GM20431 (cell line): ENCODE data around the gene HNF1A.
"Not testable (repeated sequence)": the region's sequence is repeated elsewhere in the genome, so short reads cannot be mapped to it uniquely, and the experiment has no call there.

Experiments used
- in situ Hi-C: fragments of 300-500 bp; cut with MseI, MboI; formaldehyde crosslinking; loops from one replicate; pipeline ENCODE4 v1.15.0; 2020; ENCODE audit warnings: low sequenced_read_pairs; ENCODE audit not compliant: unreplicated experiment

HNF1A gene, protein sequence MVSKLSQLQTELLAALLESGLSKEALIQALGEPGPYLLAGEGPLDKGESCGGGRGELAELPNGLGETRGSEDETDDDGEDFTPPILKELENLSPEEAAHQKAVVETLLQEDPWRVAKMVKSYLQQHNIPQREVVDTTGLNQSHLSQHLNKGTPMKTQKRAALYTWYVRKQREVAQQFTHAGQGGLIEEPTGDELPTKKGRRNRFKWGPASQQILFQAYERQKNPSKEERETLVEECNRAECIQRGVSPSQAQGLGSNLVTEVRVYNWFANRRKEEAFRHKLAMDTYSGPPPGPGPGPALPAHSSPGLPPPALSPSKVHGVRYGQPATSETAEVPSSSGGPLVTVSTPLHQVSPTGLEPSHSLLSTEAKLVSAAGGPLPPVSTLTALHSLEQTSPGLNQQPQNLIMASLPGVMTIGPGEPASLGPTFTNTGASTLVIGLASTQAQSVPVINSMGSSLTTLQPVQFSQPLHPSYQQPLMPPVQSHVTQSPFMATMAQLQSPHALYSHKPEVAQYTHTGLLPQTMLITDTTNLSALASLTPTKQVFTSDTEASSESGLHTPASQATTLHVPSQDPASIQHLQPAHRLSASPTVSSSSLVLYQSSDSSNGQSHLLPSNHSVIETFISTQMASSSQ

DNA sequence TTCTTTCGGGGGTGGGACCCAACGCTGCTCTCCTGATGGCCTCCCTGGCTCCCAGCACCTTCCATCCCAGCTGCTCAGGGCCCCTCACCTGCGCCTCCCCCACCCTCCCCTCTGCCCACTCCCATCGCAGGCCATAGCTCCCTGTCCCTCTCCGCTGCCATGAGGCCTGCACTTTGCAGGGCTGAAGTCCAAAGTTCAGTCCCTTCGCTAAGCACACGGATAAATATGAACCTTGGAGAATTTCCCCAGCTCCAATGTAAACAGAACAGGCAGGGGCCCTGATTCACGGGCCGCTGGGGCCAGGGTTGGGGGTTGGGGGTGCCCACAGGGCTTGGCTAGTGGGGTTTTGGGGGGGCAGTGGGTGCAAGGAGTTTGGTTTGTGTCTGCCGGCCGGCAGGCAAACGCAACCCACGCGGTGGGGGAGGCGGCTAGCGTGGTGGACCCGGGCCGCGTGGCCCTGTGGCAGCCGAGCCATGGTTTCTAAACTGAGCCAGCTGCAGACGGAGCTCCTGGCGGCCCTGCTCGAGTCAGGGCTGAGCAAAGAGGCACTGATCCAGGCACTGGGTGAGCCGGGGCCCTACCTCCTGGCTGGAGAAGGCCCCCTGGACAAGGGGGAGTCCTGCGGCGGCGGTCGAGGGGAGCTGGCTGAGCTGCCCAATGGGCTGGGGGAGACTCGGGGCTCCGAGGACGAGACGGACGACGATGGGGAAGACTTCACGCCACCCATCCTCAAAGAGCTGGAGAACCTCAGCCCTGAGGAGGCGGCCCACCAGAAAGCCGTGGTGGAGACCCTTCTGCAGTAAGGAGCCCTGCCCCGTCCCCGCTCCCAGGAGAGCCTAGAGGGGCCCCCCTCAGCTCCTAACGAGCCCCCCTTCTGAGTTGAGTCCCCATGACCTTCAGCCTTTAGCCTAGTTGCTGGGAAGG lies at the start of gene HNF1A:
HNF1A (plus strand) TSS at position 248 of the 924 bp plus-strand sequence; CDS start at position 474, 226 bp downstream.
- in situ Hi-C loops = no loop called here

DNA sequence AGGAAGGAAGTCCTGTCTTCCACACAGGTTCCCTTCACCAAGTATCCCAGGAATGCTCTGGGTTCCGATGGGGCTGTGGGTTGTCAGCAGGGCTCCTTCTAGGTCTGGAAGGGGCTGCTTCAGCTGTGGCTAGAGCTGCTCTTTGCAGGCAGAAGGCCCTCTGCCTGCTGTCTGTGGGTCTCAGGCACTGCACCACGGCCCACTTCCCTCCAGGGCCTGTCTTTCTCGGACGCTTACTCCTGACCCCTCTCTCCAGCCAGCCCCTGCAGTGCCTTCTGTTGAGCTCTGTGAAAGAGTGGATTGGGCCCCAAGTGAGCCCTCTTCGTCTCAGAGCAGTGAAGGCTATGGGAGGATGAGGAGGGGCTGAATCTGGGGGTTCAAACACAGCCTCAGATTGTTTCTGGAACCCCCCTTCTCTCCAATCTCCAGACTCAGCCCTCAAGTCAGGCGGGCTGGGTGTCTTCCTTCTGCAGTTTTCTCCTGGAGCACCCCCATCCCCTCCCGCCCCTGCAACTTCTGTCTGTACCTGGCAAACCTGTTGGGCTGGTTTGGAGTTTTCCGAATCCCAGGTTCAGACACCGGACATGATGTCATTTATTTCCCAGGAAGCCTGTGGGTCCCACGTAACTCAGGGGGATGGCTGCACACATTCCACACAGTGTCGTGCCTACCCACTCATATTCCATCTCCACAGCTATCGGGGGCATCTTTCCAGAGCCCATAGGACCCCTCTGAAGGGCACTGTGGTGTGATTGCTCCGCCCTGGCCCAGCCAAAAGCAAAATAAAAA lies 49.3 kb upstream of the HNF1A start:
- in situ Hi-C loops = no loop called here

DNA sequence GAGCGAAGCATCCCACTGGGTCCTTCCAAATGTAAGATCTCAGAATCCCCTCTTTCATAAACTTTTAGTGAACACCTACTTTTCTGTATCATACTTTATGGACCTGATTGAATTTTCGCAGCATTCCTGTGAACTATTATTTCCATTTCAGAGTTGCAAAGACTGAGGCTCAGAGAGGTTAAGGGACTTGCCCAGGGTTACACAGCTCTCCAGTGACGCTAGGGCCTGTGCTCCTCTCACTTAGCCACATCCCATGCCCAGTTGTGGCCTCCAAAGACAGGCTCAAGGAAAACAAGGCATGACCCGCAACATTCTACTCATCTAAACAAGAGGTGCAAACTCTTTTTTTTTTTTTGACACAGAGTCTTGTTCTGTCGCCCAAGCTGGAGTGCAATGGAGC lies 48.3 kb upstream of the HNF1A start:
- in situ Hi-C loops = no loop called here

- in situ Hi-C loops = no loop called here
These were observed 46.3 kb upstream of the HNF1A start for GRCh38 chr12:120932058-120932457.

DNA sequence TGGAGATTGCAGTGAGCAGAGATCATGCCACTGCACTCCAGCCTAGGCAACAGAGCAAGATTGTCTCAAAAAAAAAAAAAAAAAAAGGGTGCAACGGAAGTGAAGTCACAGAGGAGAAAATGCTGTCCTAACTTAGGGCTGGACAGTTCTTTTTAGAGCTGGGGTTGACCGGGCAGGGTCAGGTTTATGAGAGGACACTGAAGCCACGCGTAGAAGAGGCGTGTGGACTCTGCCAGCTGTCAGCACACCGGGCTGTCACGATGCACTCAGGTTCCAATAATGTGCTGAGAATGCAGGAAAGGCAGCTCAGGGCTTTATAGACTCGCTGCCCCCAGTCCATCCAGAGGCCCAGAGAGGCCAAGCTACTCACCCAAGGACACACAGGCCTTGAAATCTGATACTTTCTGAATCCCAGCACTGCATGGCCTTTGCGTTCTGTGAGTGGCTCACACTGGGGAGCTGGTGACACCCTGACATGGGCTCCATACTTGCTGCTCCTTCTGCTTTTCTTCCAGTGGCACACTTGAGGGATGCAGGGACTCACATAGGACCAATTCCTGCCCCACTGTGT lies 45.3 kb upstream of the HNF1A start:
- in situ Hi-C loops = no loop called here

DNA sequence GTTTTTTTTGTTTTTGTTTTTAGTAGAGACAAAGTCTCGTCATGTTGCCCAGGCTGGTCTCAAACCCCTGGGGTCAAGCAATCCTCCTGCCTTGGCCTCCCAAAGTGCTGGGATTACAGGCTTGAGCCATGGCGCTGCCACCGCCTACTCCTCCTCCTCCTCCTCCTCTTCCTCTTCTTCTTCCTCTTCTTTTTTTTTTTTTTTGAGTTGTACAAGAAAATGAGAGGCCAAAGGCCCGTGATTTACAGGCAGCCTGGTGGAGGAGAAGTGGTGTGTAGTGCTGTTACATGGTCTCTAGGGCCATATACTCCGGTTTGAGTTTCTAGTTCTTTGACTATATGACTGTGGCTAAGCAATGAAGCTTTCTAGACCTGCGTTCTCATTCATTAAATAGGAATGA lies 44.6 kb upstream of the HNF1A start:
- in situ Hi-C loops = no loop called here

DNA sequence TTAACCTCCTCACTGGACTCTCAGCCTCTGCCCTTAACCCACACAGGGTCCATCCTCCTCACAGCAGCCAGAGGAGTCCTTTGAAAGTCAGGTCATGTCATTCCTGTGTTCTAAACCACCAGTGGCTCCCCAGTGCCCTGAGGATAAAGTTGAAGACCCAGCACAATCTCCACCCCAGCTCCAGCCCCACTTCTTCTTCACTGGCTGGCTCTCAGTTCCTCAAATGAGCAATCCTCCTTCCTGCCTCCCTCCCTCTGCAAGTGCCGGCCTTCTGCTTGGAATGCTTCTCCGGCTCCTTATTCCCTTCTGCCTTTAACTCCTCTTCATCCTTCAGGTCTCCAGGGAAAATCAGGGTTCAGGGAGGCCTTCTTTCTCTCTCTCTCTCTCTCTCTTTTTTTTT lies 42.1 kb upstream of the HNF1A start:
- in situ Hi-C loops = no loop called here

DNA sequence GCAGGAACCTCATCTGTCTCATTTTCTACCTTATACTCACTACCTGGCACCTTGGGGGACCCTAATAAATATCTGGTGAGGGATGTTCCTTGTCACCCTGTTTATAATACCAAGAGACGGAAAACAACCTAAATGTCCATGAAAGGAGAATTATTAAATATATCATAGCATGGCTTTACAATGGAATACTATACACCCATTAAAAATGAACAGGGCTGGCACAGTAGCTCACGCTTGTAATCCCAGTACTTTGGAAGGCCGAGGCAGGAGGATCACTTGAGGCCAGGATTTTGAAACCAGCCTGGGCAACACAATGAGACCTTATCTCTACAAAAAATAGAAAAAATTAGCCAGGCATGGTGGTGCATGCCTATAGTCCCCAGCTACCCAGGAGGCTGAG lies 39.8 kb upstream of the HNF1A start:
- in situ Hi-C loops = no loop called here

DNA sequence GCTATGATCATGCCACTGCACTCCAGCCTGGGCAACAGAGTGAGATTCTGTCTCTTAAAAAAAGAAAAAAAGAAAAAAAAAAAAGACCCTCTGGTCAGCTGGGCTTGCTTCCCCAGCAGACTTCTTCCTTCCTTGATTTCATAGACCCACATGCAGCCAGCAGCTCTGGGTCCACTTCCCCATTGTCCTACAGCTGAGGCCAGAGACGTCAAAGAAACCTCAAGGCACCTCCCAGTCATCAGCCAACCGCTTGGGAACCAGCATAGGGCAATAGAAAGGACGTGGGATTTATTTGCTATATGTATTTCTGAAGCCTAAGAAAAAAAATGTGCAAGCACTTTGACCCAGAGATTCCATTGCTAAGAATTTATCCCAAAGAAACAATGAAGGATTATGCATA lies 38.8 kb upstream of the HNF1A start:
- in situ Hi-C loops = no loop called here

DNA sequence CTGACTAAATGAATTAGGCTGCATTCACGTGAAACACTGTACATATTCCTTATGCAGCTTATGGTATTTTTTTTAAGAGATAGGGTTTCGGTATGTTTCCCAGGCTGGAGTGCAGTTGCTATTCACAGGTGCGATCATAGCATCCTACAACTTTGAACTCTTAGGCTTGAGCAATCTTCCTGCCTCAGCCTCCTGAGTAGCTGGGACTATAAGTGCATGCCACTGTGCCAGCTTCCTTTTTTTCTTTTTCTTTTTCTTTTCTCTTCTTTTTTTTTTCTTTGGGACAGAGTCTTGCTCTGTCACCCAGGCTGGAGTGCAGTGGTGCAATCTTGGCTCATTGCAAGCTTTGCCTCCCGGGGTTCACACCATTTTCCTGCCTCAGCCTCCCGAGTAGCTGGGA lies 38.3 kb upstream of the HNF1A start:
- in situ Hi-C loops = no loop called here

GRCh38 chr12:120940799-120941198 lies 37.5 kb upstream of the HNF1A start:
- in situ Hi-C loops = no loop called here

GRCh38 chr12:120941412-120941811 lies 36.9 kb upstream of the HNF1A start:
- in situ Hi-C loops = no loop called here

DNA sequence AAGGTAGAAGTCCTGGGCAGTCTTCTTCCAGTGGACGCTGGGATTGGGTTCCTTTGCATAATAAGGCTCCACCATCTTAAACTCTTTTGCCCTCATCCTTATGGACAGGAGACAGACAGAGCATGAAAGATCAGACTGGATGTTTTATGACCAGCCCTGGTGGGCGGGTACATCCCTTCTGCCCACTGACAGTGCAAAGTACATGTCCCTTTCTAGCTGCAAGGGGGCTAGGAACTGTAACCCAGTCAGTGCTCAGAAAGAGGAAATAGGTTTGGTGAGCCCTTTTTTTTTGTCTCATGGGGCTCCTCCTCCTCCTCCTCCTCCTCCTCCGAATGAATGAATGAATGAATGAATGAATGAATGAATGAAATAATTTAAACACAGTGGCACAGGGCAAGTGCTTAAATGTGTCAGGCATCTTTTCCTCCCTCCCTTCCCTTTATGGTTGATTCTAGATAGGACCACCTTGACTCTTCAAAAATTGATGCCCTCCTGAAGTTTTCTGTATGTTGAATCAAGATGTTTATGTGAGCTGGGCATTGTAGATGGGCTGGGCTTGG lies 36.4 kb upstream of the HNF1A start:
- in situ Hi-C loops = no loop called here

DNA sequence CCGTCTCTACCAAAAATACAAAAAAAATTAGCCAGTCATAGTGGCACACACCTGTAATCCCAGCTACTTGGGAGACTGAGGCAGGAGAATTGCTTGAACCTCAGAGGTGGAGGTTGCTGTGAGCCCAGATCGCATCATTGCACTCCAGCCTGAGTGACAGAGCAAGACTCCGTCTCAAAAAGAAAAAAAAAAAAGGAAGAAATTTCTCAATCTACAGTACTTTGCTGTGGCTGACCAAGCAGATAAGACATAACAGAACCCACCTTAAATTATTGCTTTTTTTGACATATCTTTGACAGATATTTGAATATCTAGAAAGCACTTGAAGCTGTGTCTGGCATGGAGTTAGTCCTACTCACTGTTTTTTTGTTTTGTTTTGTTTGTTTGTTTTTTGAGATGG lies 34.9 kb upstream of the HNF1A start:
- in situ Hi-C loops = no loop called here

- in situ Hi-C loops = no loop called here
These were observed 33.6 kb upstream of the HNF1A start for GRCh38 chr12:120944645-120945217.

DNA sequence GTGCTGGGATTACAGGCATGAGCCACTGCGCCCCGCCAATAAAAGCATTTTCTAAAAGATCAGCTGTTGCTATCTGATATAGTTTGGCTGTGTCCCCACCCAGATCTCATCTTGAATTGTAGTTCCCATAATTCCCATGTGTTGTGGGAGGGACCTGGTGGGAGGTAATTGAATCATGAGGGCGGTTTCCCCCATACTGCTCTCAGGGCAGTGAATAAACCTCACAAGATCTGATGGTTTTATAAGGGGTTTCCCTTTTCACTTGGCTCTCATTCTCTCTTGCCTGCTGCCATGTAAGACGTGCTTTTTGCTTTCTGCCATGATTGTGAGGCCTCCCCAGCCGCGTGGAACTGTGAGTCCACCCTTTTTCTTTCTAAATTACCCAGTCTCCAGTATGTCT lies 32.8 kb upstream of the HNF1A start:
- in situ Hi-C loops = not testable (repeated sequence)

DNA sequence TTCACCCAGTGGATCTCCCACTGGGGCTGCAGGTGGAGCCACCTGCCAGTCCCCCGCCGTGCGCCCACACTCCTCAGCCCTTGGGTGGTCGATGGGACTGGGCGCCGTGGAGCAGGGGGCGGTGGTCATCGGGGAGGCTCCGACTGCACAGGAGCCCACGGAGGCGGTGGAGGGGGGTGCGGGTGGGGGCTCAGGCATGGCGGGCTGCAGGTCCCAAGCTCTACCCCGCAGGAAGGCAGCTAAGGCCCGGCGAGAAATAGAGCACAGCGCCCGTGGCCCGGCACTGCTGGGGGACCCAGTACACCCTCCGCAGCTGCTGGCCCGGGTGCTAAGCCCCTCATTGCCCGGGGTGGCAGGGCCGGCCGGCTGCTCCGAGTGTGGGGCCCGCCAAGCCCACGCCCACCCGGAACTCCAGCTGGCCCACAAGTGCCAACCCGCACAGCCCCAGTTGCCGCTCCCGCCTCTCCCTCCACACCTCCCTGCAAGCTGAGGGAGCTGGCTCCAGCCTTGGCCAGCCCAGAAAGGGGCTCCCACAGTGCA lies 28.0 kb upstream of the HNF1A start:
- in situ Hi-C loops = not testable (repeated sequence)

GRCh38 chr12:120950807-120951206 lies 27.5 kb upstream of the HNF1A start:
- in situ Hi-C loops = no loop called here

DNA sequence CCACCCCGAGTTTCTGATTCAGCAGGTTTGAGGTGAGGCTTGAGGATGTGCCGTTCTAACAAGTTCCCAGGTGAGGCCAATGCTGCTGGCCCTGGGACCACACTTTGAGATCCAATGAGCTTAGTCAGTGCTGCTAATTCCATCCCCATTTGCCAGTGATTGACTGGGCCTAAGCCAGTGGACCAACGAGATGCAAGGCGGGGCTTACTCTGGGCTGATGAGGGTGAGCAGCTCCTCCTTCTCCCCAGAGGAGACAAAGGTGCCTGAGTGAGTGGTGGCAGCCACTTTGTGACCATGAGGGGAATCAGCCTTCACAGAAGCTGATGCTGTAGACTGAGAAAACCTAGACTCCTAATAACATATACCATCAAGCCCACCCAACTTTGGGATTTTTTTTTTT lies 23.1 kb upstream of the HNF1A start:
- in situ Hi-C loops = no loop called here
